ENCODE results near the gene CUX1.
"Not testable (repeated sequence)": the region's sequence is repeated elsewhere in the genome, so short reads cannot be mapped to it uniquely, and the experiment has no call there.

CUX1 gene

GRCh38 chr7:102165136-102165535 is 347.7 kb downstream of the CUX1 start:
- DNase-seq = no peak

GRCh38 chr7:102167254-102167653 is 349.8 kb downstream of the CUX1 start:
- DNase-seq = no peak

- DNase-seq = no peak
Observed at GRCh38 chr7:102169651-102170392, 352.4 kb downstream of the CUX1 start.

- no peak for DNase-seq
Observed at GRCh38 chr7:102170393-102170970, 353.1 kb downstream of the CUX1 start.

GRCh38 chr7:102173669-102174068 is 356.2 kb downstream of the CUX1 start:
- no peak for DNase-seq

GRCh38 chr7:102175423-102176170 is 358.2 kb downstream of the CUX1 start:
- no peak for DNase-seq

GRCh38 chr7:102178410-102178809 is 361.0 kb downstream of the CUX1 start:
- no peak for DNase-seq

- DNase-seq = no peak
Observed at GRCh38 chr7:102180727-102181126, 363.3 kb downstream of the CUX1 start.

- no peak for DNase-seq
Observed at GRCh38 chr7:102181517-102181916, 364.1 kb downstream of the CUX1 start.

- no peak for DNase-seq
Observed at GRCh38 chr7:102182016-102182415, 364.6 kb downstream of the CUX1 start.

GRCh38 chr7:102183848-102184247 is 366.4 kb downstream of the CUX1 start:
- not testable (repeated sequence) for DNase-seq

GRCh38 chr7:102184303-102184702 is 366.9 kb downstream of the CUX1 start:
- DNase-seq = no peak

GRCh38 chr7:102185796-102186195 is 368.4 kb downstream of the CUX1 start:
- no peak for DNase-seq

- DNase-seq = no peak
Observed at GRCh38 chr7:102186306-102186705, 368.9 kb downstream of the CUX1 start.

GRCh38 chr7:102188746-102189145 is 371.3 kb downstream of the CUX1 start:
- no peak for DNase-seq

- DNase-seq = no peak
Observed at GRCh38 chr7:102189756-102190155, 372.3 kb downstream of the CUX1 start.

- DNase-seq = no peak
Observed at GRCh38 chr7:102190776-102191350, 373.4 kb downstream of the CUX1 start.

- no peak for DNase-seq
Observed at GRCh38 chr7:102191556-102192379, 374.3 kb downstream of the CUX1 start.

GRCh38 chr7:102192790-102193189 is 375.4 kb downstream of the CUX1 start:
- DNase-seq = no peak

- no peak for DNase-seq
Observed at GRCh38 chr7:102193806-102194205, 376.4 kb downstream of the CUX1 start.

- DNase-seq = no peak
Observed at GRCh38 chr7:102195361-102195760, 377.9 kb downstream of the CUX1 start.

- no peak for DNase-seq
Observed at GRCh38 chr7:102196028-102196427, 378.6 kb downstream of the CUX1 start.

GRCh38 chr7:102197161-102197560 is 379.7 kb downstream of the CUX1 start:
- DNase-seq = no peak

Data from hematopoietic multipotent progenitor cell treated with erythropoietin and hydrocortisone succinate and interleukin-3 and kit ligand, for 6 days (in vitro differentiated cells).